ENCODE results near the gene HIVEP3. TPM values are rescaled to one million over a fixed set of nuclear protein-coding genes. Genes with fewer than 3 reads are reported as not detected.

HIVEP3 gene
- total RNA-seq, 1 experiment from 2014 or later: 11.0 TPM

- ChIA-PET POLR2A (ENCODE audit: unreplicated experiment) (interaction anchor here (0.7 kb wide), 1 partner anchor 20 kb away, joined by 11 read pairs; no protein-coding TSS in a partner anchor), CTCF (no interaction called here)
- H3K36me3 ChIP-seq (ENCODE audit: low read depth): no peaks in the 10 kb centered on the region
- intact Hi-C loops (cut with micrococcal nuclease; ENCODE audit: unreplicated experiment): no loop called here
- no peak overlapping the region for H3K4me2 ChIP-seq
- H3K9me2 ChIP-seq (ENCODE audit: insufficient read depth): no peaks in the 10 kb centered on the region
- DNase-seq: no peak
- TF ChIP-seq CTCF (conservative IDR thresholded peaks at IDR 0.05) (no peak), EZH2 (IDR thresholded peaks at IDR 0.05; ENCODE audit: low read depth) (no peak)
- H4K20me1 ChIP-seq (ENCODE audit: insufficient read depth): no peaks in the 10 kb centered on the region
- no peak overlapping the region for H3K27ac ChIP-seq
- H3K4me3 ChIP-seq: no peak overlapping the region
- H3K79me2 ChIP-seq (ENCODE audit: low read depth): no peaks in the 10 kb centered on the region
- H3F3A ChIP-seq (ENCODE audit: insufficient read depth, low read depth): peaks cover 3% of the 10 kb centered on the region; the same call in 1 of the 2 replicates
- no TSS peak for BruUV-seq (replicated peaks)
- no peak overlapping the region for H2AFZ ChIP-seq
- no peaks in the 10 kb centered on the region for H3K9me3 ChIP-seq (ENCODE audit: insufficient read depth, low read depth)
- H3K27me3 ChIP-seq (ENCODE audit: insufficient read depth, low read depth): no peaks in the 10 kb centered on the region
- peaks cover 8% of the 10 kb centered on the region for H3K4me1 ChIP-seq (replicated peaks; ENCODE audit: insufficient read depth)
Measured at GRCh38 chr1:41689139-41689538, 229.6 kb downstream of the HIVEP3 start.

DNA sequence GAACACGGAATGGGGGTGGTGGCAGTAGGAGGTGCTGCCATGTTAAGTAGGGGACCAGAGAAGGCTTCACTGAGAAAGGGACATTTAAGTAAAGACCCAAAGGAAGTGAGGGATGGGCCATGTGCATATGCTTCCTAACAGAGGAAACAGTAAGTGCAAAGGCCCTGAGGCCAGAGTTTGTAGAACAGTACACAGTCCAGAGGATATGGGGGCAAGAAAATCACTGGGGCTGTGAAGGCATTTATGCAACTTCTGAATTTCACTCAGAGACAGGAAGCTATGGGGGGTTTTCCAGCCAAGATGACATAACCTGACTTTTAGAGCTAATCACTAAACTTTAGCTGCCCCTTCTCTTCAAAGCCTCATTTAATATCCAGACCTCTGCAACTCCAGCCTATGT, 231.7 kb downstream of the HIVEP3 start:
- Histone ChIP-seq H3K36me3 (ENCODE audit: low read depth) (no peaks in the 10 kb centered on the region), H2AFZ (no peak overlapping the region), H3K4me1 (replicated peaks; ENCODE audit: insufficient read depth) (peaks cover 13% of the 10 kb centered on the region), H3K4me2 (no peak overlapping the region), H3K9me2 (ENCODE audit: insufficient read depth) (no peaks in the 10 kb centered on the region), H3K4me3 (no peak overlapping the region), H3K9me3 (ENCODE audit: insufficient read depth, low read depth) (no peaks in the 10 kb centered on the region), H3K27ac (no peak overlapping the region), H3K79me2 (ENCODE audit: low read depth) (no peaks in the 10 kb centered on the region), H4K20me1 (ENCODE audit: insufficient read depth) (no peaks in the 10 kb centered on the region), H3K27me3 (ENCODE audit: insufficient read depth, low read depth) (no peaks in the 10 kb centered on the region), H3F3A (ENCODE audit: insufficient read depth, low read depth) (no peaks in the 10 kb centered on the region; the same call in 1 of the 2 replicates)
- BruUV-seq (replicated peaks): no TSS peak
- ChIA-PET POLR2A (ENCODE audit: unreplicated experiment) (no interaction called here), CTCF (interaction anchor here (0.6 kb wide), 1 partner anchor 168 kb away, joined by 4 read pairs; no protein-coding TSS in a partner anchor)
- DNase-seq: no peak
- TF ChIP-seq CTCF (conservative IDR thresholded peaks at IDR 0.05): no peak
- no peak for TF ChIP-seq EZH2 (IDR thresholded peaks at IDR 0.05; ENCODE audit: low read depth)
- intact Hi-C loops (cut with micrococcal nuclease; ENCODE audit: unreplicated experiment): no loop called here

GRCh38 chr1:41683681-41684500, 234.8 kb downstream of the HIVEP3 start:
- H3K27ac ChIP-seq: peak overlapping the region; percentile 27; the same call in 1 of the 2 replicates
- no peaks in the 10 kb centered on the region; the same call in 1 of the 2 replicates for H3F3A ChIP-seq (ENCODE audit: insufficient read depth, low read depth)
- H3K9me3 ChIP-seq (ENCODE audit: insufficient read depth, low read depth): no peaks in the 10 kb centered on the region
- H3K4me1 ChIP-seq (replicated peaks; ENCODE audit: insufficient read depth): peaks cover 15% of the 10 kb centered on the region
- H3K9me2 ChIP-seq (ENCODE audit: insufficient read depth): no peaks in the 10 kb centered on the region
- intact Hi-C loops (cut with micrococcal nuclease; ENCODE audit: unreplicated experiment): no loop called here
- H3K27me3 ChIP-seq (ENCODE audit: insufficient read depth, low read depth): no peaks in the 10 kb centered on the region
- ChIA-PET CTCF (no interaction called here), POLR2A (ENCODE audit: unreplicated experiment) (no interaction called here)
- peak in 1 of 2 experiments; percentile 57 for DNase-seq
- TF ChIP-seq EZH2 (IDR thresholded peaks at IDR 0.05; ENCODE audit: low read depth) (no peak), CTCF (conservative IDR thresholded peaks at IDR 0.05) (no peak)
- no peaks in the 10 kb centered on the region for H4K20me1 ChIP-seq (ENCODE audit: insufficient read depth)
- H3K36me3 ChIP-seq (ENCODE audit: low read depth): no peaks in the 10 kb centered on the region
- H3K79me2 ChIP-seq (ENCODE audit: low read depth): no peaks in the 10 kb centered on the region
- peak overlapping the region; percentile 9 for H3K4me2 ChIP-seq
- BruUV-seq (replicated peaks): no TSS peak
- no peak overlapping the region for H2AFZ ChIP-seq
- no peak overlapping the region for H3K4me3 ChIP-seq
